T follicular helper cell (primary cell): Measurements from ENCODE around the gene CYYR1.
"Not testable (repeated sequence)": the region's sequence is repeated elsewhere in the genome, so short reads cannot be mapped to it uniquely, and the experiment has no call there.

Experiments
- DNase-seq: peaks from one replicate; pipeline ENCODE4 v3.0.0-alpha.2; 2020; ENCODE audit warnings: low read depth

CYYR1 gene

GRCh38 chr21:26489781-26490180 is 83.3 kb downstream of the CYYR1 start:
- DNase-seq = no peak

- no peak for DNase-seq
Measured at GRCh38 chr21:26487981-26488480, 85.1 kb downstream of the CYYR1 start.

GRCh38 chr21:26473471-26473870 is 99.6 kb downstream of the CYYR1 start:
- DNase-seq = no peak

- no peak for DNase-seq
Measured at GRCh38 chr21:26471099-26471471, 102.0 kb downstream of the CYYR1 start.

- DNase-seq = no peak
Measured at GRCh38 chr21:26470351-26471098, 102.6 kb downstream of the CYYR1 start.

GRCh38 chr21:26469789-26470188 is 103.3 kb downstream of the CYYR1 start:
- DNase-seq = no peak

- no peak for DNase-seq
Measured at GRCh38 chr21:26465916-26466315, 107.2 kb downstream of the CYYR1 start.

- no peak for DNase-seq
Measured at GRCh38 chr21:26461500-26461899, 111.6 kb downstream of the CYYR1 start.

- no peak for DNase-seq
Measured at GRCh38 chr21:26460621-26461020, 112.5 kb downstream of the CYYR1 start.

- not testable (repeated sequence) for DNase-seq
Measured at GRCh38 chr21:26458854-26459253, 114.2 kb downstream of the CYYR1 start.

- no peak for DNase-seq
Measured at GRCh38 chr21:26457817-26458216, 115.3 kb downstream of the CYYR1 start.

GRCh38 chr21:26453267-26453666 is 119.8 kb downstream of the CYYR1 start:
- DNase-seq = no peak

- DNase-seq = no peak
Measured at GRCh38 chr21:26451081-26451740, 121.9 kb downstream of the CYYR1 start.

- no peak for DNase-seq
Measured at GRCh38 chr21:26449161-26449560, 123.9 kb downstream of the CYYR1 start.

GRCh38 chr21:26448751-26449150 is 124.3 kb downstream of the CYYR1 start:
- no peak for DNase-seq

- no peak for DNase-seq
Measured at GRCh38 chr21:26447932-26448475, 125.1 kb downstream of the CYYR1 start.

GRCh38 chr21:26445440-26445839 is 127.6 kb downstream of the CYYR1 start:
- DNase-seq = no peak

- no peak for DNase-seq
Measured at GRCh38 chr21:26444646-26445045, 128.4 kb downstream of the CYYR1 start.

- no peak for DNase-seq
Measured at GRCh38 chr21:26443867-26444266, 129.2 kb downstream of the CYYR1 start.

GRCh38 chr21:26443291-26443690 is 129.8 kb downstream of the CYYR1 start:
- no peak for DNase-seq

GRCh38 chr21:26441149-26441548 is 131.9 kb downstream of the CYYR1 start:
- no peak for DNase-seq

- DNase-seq = no peak
Measured at GRCh38 chr21:26438976-26439375, 134.1 kb downstream of the CYYR1 start.

GRCh38 chr21:26437326-26438009 is 135.6 kb downstream of the CYYR1 start:
- no peak for DNase-seq
